ENCODE results near the gene RDH16.

Gene RDH16

DNA sequence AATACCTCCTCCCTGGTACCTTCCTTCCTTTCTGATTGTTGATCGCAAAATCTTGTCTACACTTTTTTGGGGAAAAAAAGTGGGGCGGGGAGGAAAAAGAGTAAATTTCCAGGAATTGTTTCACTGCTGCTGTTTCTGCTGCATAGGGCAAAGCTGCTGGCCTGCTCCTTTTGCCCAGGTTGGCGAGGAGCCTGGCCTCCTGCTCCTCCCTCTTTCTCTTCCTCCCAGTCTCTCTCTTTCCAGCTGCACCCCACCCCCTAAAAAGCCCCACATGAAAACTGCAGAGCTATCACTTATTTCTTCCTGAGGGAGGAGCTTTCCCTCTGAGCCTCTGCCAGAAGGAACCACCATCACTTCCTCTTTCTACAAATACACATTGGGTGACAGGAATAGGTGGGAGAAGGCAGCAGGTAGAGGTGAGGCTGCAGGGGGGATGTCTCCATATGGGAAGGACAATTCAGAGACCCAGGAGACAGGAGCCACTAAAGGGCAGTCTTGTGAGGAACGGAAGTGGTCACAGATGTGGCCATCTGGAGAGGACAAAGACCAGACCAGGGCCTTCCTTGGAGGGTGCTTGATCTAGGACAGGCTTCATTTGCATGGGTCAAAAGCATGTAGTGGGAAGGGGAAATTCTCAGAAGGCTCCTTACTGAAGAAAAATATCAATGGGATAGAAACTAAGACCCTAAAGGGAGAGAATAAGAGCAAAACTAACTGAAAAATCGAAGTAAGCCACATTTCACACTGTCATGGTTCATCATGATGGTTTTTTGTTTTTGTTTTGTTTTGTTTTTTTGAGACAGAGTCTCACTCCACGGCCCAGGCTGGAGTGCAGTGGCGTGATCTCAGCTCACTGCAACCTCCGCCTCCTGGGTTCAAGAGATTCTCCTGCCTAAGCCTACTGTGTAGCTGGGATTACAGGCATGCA is 34.2 kb upstream of the RDH16 start:
- Histone ChIP-seq H2AFZ (ENCODE audit: low read length) (no peak overlapping the region), H3K27me3 (ENCODE audit: insufficient read depth, low read length) (0 out of 2 replicates have a peak, but pooled peaks cover 6% of the 10 kb centered on the region), H3K79me2 (ENCODE audit: insufficient read depth, low read length) (no peaks in the 10 kb centered on the region), H3K27ac (ENCODE audit: low read depth, low read length, poor library complexity, severe bottlenecking) (no peak overlapping the region), H3K36me3 (ENCODE audit: insufficient read depth, low read length) (no peaks in the 10 kb centered on the region), H3K4me2 (ENCODE audit: low read length) (no peak overlapping the region), H3K4me3 (ENCODE audit: low read depth, low read length, poor library complexity, severe bottlenecking) (no peak overlapping the region), H3F3A (ENCODE audit: insufficient read depth, low read length) (no peaks in the 10 kb centered on the region), H3K4me1 (ENCODE audit: insufficient read depth, low read length, severe bottlenecking) (no peaks in the 10 kb centered on the region), H4K20me1 (ENCODE audit: insufficient read depth, low read length) (no peaks in the 10 kb centered on the region), H3K9me2 (ENCODE audit: low read depth, low read length) (no peaks in the 10 kb centered on the region), H3K9ac (ENCODE audit: low read length) (no peak overlapping the region), H3K9me3 (ENCODE audit: low read length) (no peaks in the 10 kb centered on the region)
- TF ChIP-seq, protein P1, sequence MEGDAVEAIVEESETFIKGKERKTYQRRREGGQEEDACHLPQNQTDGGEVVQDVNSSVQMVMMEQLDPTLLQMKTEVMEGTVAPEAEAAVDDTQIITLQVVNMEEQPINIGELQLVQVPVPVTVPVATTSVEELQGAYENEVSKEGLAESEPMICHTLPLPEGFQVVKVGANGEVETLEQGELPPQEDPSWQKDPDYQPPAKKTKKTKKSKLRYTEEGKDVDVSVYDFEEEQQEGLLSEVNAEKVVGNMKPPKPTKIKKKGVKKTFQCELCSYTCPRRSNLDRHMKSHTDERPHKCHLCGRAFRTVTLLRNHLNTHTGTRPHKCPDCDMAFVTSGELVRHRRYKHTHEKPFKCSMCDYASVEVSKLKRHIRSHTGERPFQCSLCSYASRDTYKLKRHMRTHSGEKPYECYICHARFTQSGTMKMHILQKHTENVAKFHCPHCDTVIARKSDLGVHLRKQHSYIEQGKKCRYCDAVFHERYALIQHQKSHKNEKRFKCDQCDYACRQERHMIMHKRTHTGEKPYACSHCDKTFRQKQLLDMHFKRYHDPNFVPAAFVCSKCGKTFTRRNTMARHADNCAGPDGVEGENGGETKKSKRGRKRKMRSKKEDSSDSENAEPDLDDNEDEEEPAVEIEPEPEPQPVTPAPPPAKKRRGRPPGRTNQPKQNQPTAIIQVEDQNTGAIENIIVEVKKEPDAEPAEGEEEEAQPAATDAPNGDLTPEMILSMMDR (IDR thresholded peaks at IDR 0.05; ENCODE audit: low read length) = no peak
- no peak for TF ChIP-seq EZH2 (IDR thresholded peaks at IDR 0.05; ENCODE audit: borderline replicate concordance, low read length)

- no peaks in the 10 kb centered on the region for H3K9me2 ChIP-seq (ENCODE audit: low read depth, low read length)
- H3K79me2 ChIP-seq (ENCODE audit: insufficient read depth, low read length) = no peaks in the 10 kb centered on the region
- H3F3A ChIP-seq (ENCODE audit: insufficient read depth, low read length) = no peaks in the 10 kb centered on the region
- no peaks in the 10 kb centered on the region for H3K9me3 ChIP-seq (ENCODE audit: low read length)
- 0 out of 2 replicates have a peak, but pooled peaks cover 6% of the 10 kb centered on the region for H3K27me3 ChIP-seq (ENCODE audit: insufficient read depth, low read length)
- H3K4me2 ChIP-seq (ENCODE audit: low read length) = no peak overlapping the region
- no peak overlapping the region for H3K27ac ChIP-seq (ENCODE audit: low read depth, low read length, poor library complexity, severe bottlenecking)
- H4K20me1 ChIP-seq (ENCODE audit: insufficient read depth, low read length) = no peaks in the 10 kb centered on the region
- H3K36me3 ChIP-seq (ENCODE audit: insufficient read depth, low read length) = no peaks in the 10 kb centered on the region
- no peak overlapping the region for H3K4me3 ChIP-seq (ENCODE audit: low read depth, low read length, poor library complexity, severe bottlenecking)
- no peak overlapping the region for H3K9ac ChIP-seq (ENCODE audit: low read length)
- TF ChIP-seq, protein P1 (IDR thresholded peaks at IDR 0.05; ENCODE audit: low read length) = no peak
- TF ChIP-seq EZH2 (IDR thresholded peaks at IDR 0.05; ENCODE audit: borderline replicate concordance, low read length) = no peak
- no peaks in the 10 kb centered on the region for H3K4me1 ChIP-seq (ENCODE audit: insufficient read depth, low read length, severe bottlenecking)
- H2AFZ ChIP-seq (ENCODE audit: low read length) = no peak overlapping the region
Measured at GRCh38 chr12:56990648-56991318, 33.4 kb upstream of the RDH16 start.

- H2AFZ ChIP-seq (ENCODE audit: low read length) = no peak overlapping the region
- H3K4me2 ChIP-seq (ENCODE audit: low read length) = no peak overlapping the region
- no peaks in the 10 kb centered on the region for H4K20me1 ChIP-seq (ENCODE audit: insufficient read depth, low read length)
- no peak for TF ChIP-seq EZH2 (IDR thresholded peaks at IDR 0.05; ENCODE audit: borderline replicate concordance, low read length)
- TF ChIP-seq, protein P1 (IDR thresholded peaks at IDR 0.05; ENCODE audit: low read length) = no peak
- no peaks in the 10 kb centered on the region for H3K9me3 ChIP-seq (ENCODE audit: low read length)
- no peak overlapping the region for H3K9ac ChIP-seq (ENCODE audit: low read length)
- H3K4me1 ChIP-seq (ENCODE audit: insufficient read depth, low read length, severe bottlenecking) = no peaks in the 10 kb centered on the region
- 0 out of 2 replicates have a peak, but pooled peaks cover 6% of the 10 kb centered on the region for H3K27me3 ChIP-seq (ENCODE audit: insufficient read depth, low read length)
- H3K4me3 ChIP-seq (ENCODE audit: low read depth, low read length, poor library complexity, severe bottlenecking) = no peak overlapping the region
- no peaks in the 10 kb centered on the region for H3F3A ChIP-seq (ENCODE audit: insufficient read depth, low read length)
- H3K9me2 ChIP-seq (ENCODE audit: low read depth, low read length) = no peaks in the 10 kb centered on the region
- H3K27ac ChIP-seq (ENCODE audit: low read depth, low read length, poor library complexity, severe bottlenecking) = no peak overlapping the region
- no peaks in the 10 kb centered on the region for H3K36me3 ChIP-seq (ENCODE audit: insufficient read depth, low read length)
- no peaks in the 10 kb centered on the region for H3K79me2 ChIP-seq (ENCODE audit: insufficient read depth, low read length)
Measured at GRCh38 chr12:56989861-56990610, 32.6 kb upstream of the RDH16 start.

All from OCI-LY1 (cell line).